ENCODE measurements around the gene TDRD1. TPM values are rescaled to one million over a fixed set of nuclear protein-coding genes. Genes with fewer than 3 reads are reported as not detected.

TDRD1 gene
- total RNA-seq, 2 donors from 2014 or later = 0.41 TPM; not detected in 1

- DNase-seq (ENCODE audit: low spot score) (no peak), ATAC-seq (ENCODE audit: insufficient number of reproducible peaks, low FRiP score, low read depth) (no peak)
- no peaks in the 10 kb centered on the region for H3K9me3 ChIP-seq
- H3K4me1 ChIP-seq (ENCODE audit: control insufficient read depth in 1 of 2, low read depth in 2 of 2) = peaks cover 7 to 10% of the 10 kb centered on the region in 2 donors
- TF ChIP-seq CTCF (IDR thresholded peaks at IDR 0.05) = no peak
- no peak overlapping the region for H3K27ac ChIP-seq
- no peaks in the 10 kb centered on the region for H3K27me3 ChIP-seq (replicated peaks; ENCODE audit: insufficient read depth)
- H3K36me3 ChIP-seq = no peaks in the 10 kb centered on the region
- no peak overlapping the region for H3K4me3 ChIP-seq
Measured at GRCh38 chr10:114243661-114244060, 64.5 kb downstream of the TDRD1 start.

GRCh38 chr10:114244126-114244525 lies 65.0 kb downstream of the TDRD1 start:
- TF ChIP-seq CTCF (IDR thresholded peaks at IDR 0.05) = no peak
- Histone ChIP-seq H3K9me3 (no peaks in the 10 kb centered on the region), H3K27ac (no peak overlapping the region), H3K4me3 (no peak overlapping the region), H3K4me1 (ENCODE audit: control insufficient read depth in 1 of 2, low read depth in 2 of 2) (peaks cover 5 to 6% of the 10 kb centered on the region in 2 donors), H3K36me3 (no peaks in the 10 kb centered on the region), H3K27me3 (replicated peaks; ENCODE audit: insufficient read depth) (no peaks in the 10 kb centered on the region)
- DNase-seq (ENCODE audit: low spot score) = no peak
- ATAC-seq (ENCODE audit: insufficient number of reproducible peaks, low FRiP score, low read depth) = no peak

- Histone ChIP-seq H3K27ac (no peak overlapping the region), H3K9me3 (no peaks in the 10 kb centered on the region), H3K4me1 (ENCODE audit: control insufficient read depth in 1 of 2, low read depth in 2 of 2) (no peaks in the 10 kb centered on the region), H3K36me3 (no peaks in the 10 kb centered on the region), H3K4me3 (no peak overlapping the region), H3K27me3 (replicated peaks; ENCODE audit: insufficient read depth) (no peaks in the 10 kb centered on the region)
- DNase-seq (ENCODE audit: low spot score) (no peak), ATAC-seq (ENCODE audit: insufficient number of reproducible peaks, low FRiP score, low read depth) (no peak)
- TF ChIP-seq CTCF (IDR thresholded peaks at IDR 0.05) = no peak
Measured at GRCh38 chr10:114245121-114245791, 66.1 kb downstream of the TDRD1 start.

GRCh38 chr10:114246679-114247305 lies 67.6 kb downstream of the TDRD1 start:
- ATAC-seq (ENCODE audit: insufficient number of reproducible peaks, low FRiP score, low read depth) = no peak
- no peak overlapping the region for H3K27ac ChIP-seq
- no peaks in the 10 kb centered on the region for H3K36me3 ChIP-seq
- no peaks in the 10 kb centered on the region for H3K9me3 ChIP-seq
- no peaks in the 10 kb centered on the region for H3K4me1 ChIP-seq (ENCODE audit: control insufficient read depth in 1 of 2, low read depth in 2 of 2)
- H3K27me3 ChIP-seq (replicated peaks; ENCODE audit: insufficient read depth) = no peaks in the 10 kb centered on the region
- no peak overlapping the region for H3K4me3 ChIP-seq
- no peak for TF ChIP-seq CTCF (IDR thresholded peaks at IDR 0.05)
- no peak for DNase-seq (ENCODE audit: low spot score)

- H3K36me3 ChIP-seq = no peaks in the 10 kb centered on the region
- no peaks in the 10 kb centered on the region for H3K4me1 ChIP-seq (ENCODE audit: control insufficient read depth in 1 of 2, low read depth in 2 of 2)
- TF ChIP-seq CTCF (IDR thresholded peaks at IDR 0.05) = no peak
- no peak overlapping the region for H3K27ac ChIP-seq
- H3K4me3 ChIP-seq = no peak overlapping the region
- no peaks in the 10 kb centered on the region for H3K9me3 ChIP-seq
- no peak for DNase-seq (ENCODE audit: low spot score)
- no peaks in the 10 kb centered on the region for H3K27me3 ChIP-seq (replicated peaks; ENCODE audit: insufficient read depth)
- no peak for ATAC-seq (ENCODE audit: insufficient number of reproducible peaks, low FRiP score, low read depth)
Measured at GRCh38 chr10:114250236-114250635, 71.1 kb downstream of the TDRD1 start.
